Mammary epithelial cell (primary cell): Measurements from ENCODE around the gene SGCA.

Experiments used
- EZH2 ChIP-seq: IDR thresholded peaks from 2 replicates; pipeline ENCODE4 v1.6.1; 2012; ENCODE audit warnings: low read length, inconsistent platforms, borderline replicate concordance
- TF ChIP-seq, protein P1 (sequence below), 2 donors: IDR thresholded peaks in 1 of 2; conservative IDR thresholded peaks in 1 of 2; 2 replicates each; pipeline ENCODE4 v1.5.1; 2011 to 2012; ENCODE audit warnings: inconsistent platforms in 2 of 2, low read length in 2 of 2, mild to moderate bottlenecking in 2 of 2, control low read depth in 1 of 2, low read depth in 1 of 2; ENCODE audit not compliant: insufficient read depth in 1 of 2; ENCODE audit errors: extremely low read depth in 1 of 2

DNA sequence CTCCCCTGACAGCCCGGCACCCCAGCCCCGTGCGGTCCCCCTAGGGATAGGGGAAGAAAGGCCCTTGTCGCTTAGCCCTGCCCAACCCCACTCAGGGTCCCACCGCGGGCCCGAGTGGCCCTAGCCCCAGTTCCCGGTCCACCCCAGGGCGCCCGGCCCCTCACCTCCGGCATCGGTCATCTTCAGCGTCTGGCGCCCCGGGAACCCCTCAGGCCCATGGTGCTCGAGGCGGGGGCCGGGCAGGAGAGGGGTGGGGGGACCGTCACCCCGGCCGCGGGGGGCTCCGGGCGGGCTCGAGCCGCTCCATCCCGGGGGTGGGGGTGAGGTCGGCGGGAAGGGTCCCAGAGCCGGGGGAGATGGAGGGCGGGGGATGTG, 36.5 kb upstream of the SGCA start:
- TF ChIP-seq, protein P1, sequence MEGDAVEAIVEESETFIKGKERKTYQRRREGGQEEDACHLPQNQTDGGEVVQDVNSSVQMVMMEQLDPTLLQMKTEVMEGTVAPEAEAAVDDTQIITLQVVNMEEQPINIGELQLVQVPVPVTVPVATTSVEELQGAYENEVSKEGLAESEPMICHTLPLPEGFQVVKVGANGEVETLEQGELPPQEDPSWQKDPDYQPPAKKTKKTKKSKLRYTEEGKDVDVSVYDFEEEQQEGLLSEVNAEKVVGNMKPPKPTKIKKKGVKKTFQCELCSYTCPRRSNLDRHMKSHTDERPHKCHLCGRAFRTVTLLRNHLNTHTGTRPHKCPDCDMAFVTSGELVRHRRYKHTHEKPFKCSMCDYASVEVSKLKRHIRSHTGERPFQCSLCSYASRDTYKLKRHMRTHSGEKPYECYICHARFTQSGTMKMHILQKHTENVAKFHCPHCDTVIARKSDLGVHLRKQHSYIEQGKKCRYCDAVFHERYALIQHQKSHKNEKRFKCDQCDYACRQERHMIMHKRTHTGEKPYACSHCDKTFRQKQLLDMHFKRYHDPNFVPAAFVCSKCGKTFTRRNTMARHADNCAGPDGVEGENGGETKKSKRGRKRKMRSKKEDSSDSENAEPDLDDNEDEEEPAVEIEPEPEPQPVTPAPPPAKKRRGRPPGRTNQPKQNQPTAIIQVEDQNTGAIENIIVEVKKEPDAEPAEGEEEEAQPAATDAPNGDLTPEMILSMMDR (conservative IDR thresholded peaks at IDR 0.05 in 1 of 2, IDR thresholded peaks at IDR 0.05 in 1 of 2; ENCODE audit: extremely low read depth in 1 of 2, insufficient read depth in 1 of 2, low read depth in 1 of 2, low read length in 2 of 2), result no peak
- no peak for TF ChIP-seq EZH2
